Stomach smooth muscle (tissue), 2 donors: ENCODE results near the gene C5AR1.

Experiments used
- H3K27ac ChIP-seq: one replicate; pipeline ENCODE4 v1.7.0; 2013; ENCODE audit warnings: mild to moderate bottlenecking, low read length, inconsistent platforms
- H3K27me3 ChIP-seq, 2 donors: one replicate each; pipeline ENCODE4 v1.7.0; 2013; ENCODE audit warnings: low read length in 2 of 2; ENCODE audit not compliant: insufficient read depth in 2 of 2, control insufficient read depth in 1 of 2
- H3K36me3 ChIP-seq, 2 donors: one replicate each; pipeline ENCODE4 v1.7.0; 2013; ENCODE audit warnings: low read length in 2 of 2; ENCODE audit not compliant: control insufficient read depth in 2 of 2, insufficient read depth in 2 of 2
- H3K4me1 ChIP-seq: one replicate; pipeline ENCODE4 v1.7.0; 2013; ENCODE audit warnings: low read length; ENCODE audit not compliant: control insufficient read depth, insufficient read depth
- H3K4me3 ChIP-seq, 2 donors: one replicate each; pipeline ENCODE4 v1.7.0; 2013; ENCODE audit warnings: low read length in 2 of 2
- H3K9ac ChIP-seq, 2 donors: one replicate each; pipeline ENCODE4 v1.7.0; 2013; ENCODE audit warnings: low read length in 2 of 2, mild to moderate bottlenecking in 1 of 2
- H3K9me3 ChIP-seq, 2 donors: one replicate each; pipeline ENCODE4 v1.7.0; 2013; ENCODE audit warnings: low read length in 2 of 2; ENCODE audit not compliant: control insufficient read depth in 2 of 2
- donor health status: healthy.
- donor health status: Pancreatic carcinoma.

The C5AR1 gene

DNA sequence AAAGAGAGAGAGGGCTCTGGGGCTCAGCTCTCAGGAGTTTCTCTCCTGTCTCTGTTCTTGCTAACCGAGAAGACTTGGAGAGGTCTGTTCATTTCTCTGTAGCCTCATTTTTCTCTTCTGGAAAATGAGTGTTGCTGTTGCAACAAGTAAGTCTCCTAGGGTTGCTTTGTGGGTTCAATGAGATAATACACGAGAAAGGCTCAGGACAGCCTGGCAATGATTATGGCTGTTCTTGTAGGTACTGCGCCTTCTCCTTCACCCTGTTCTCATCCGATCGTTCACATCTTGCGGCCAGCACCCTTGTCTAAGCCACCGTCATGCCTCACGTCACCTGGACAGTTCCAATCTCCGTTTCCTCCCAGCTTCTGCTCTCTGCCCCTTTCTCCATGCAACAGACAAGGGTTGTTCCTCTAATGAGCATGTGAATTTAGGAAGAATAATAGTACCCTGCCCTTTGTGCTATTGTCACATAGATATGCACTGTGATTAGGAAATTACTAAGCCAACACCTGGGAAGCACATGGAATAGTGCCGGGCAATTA, 4.2 kb downstream of the C5AR1 start:
- Histone ChIP-seq H3K4me1 (no peaks in the 10 kb centered on the region), H3K27me3 (peaks cover 0 to 2% of the 10 kb centered on the region in 2 donors), H3K9ac (no peak overlapping the region), H3K9me3 (no peaks in the 10 kb centered on the region), H3K4me3 (no peak overlapping the region), H3K27ac (no peak overlapping the region), H3K36me3 (no peaks in the 10 kb centered on the region)

DNA sequence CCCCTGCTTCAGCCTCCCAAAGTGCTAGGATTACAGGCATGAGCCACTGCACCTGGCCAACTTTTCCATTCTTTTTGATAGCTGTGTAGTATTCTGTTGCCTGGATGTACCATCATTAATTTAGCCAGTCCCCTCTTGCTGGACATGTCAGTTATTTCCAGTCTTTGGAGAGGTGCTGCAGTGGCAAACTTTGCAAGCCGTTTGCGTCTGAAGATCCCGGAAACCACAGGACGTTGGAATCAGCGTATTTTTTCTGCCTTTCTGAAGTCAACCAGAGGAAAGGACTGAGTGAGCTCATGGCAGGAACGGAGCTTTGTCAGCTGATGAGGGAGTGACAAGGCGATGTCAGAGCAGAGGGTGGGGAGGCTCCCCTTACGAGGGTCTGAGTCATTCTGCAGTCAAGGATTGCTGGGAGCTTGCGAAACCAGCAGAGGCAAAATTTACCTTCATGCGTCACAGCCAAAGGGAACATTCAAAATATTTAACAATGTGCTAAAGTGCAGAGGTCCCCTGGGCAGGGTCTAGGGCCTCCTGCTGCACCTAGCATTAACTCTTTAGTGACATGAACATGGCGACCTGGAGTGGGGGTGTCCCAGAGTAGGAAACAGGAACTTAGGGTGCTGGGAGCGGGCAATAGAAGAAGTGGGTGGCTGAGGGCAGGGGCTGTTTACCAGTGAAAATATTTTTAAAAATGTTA, 5.6 kb downstream of the C5AR1 start:
- Histone ChIP-seq H3K9me3 (no peaks in the 10 kb centered on the region), H3K27me3 (peaks cover 0 to 9% of the 10 kb centered on the region in 2 donors), H3K4me1 (no peaks in the 10 kb centered on the region), H3K36me3 (no peaks in the 10 kb centered on the region), H3K27ac (no peak overlapping the region), H3K4me3 (no peak overlapping the region), H3K9ac (no peak overlapping the region)

DNA sequence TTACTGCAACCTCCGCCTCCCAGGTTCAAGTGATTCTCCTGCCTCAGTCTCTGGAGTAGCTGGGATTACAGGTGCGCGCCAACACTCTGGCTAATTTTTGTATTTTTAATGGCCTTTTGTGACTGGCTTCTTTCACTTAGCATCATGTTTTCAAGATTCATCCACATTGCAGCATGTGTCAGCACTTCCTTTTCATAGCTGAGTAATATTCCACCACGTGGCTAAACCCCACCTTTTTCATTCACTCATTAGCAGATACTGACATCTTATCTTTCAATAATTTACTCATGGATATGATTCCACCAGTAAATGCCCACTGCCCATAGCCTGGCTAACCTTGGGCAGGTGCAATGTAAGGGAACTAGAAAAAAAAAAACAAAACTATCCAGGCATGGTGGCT, 6.9 kb downstream of the C5AR1 start:
- Histone ChIP-seq H3K27ac (no peak overlapping the region), H3K27me3 (peaks cover 0 to 13% of the 10 kb centered on the region in 2 donors), H3K4me3 (no peak overlapping the region), H3K4me1 (no peaks in the 10 kb centered on the region), H3K9me3 (no peaks in the 10 kb centered on the region), H3K36me3 (no peaks in the 10 kb centered on the region), H3K9ac (no peak overlapping the region)

DNA sequence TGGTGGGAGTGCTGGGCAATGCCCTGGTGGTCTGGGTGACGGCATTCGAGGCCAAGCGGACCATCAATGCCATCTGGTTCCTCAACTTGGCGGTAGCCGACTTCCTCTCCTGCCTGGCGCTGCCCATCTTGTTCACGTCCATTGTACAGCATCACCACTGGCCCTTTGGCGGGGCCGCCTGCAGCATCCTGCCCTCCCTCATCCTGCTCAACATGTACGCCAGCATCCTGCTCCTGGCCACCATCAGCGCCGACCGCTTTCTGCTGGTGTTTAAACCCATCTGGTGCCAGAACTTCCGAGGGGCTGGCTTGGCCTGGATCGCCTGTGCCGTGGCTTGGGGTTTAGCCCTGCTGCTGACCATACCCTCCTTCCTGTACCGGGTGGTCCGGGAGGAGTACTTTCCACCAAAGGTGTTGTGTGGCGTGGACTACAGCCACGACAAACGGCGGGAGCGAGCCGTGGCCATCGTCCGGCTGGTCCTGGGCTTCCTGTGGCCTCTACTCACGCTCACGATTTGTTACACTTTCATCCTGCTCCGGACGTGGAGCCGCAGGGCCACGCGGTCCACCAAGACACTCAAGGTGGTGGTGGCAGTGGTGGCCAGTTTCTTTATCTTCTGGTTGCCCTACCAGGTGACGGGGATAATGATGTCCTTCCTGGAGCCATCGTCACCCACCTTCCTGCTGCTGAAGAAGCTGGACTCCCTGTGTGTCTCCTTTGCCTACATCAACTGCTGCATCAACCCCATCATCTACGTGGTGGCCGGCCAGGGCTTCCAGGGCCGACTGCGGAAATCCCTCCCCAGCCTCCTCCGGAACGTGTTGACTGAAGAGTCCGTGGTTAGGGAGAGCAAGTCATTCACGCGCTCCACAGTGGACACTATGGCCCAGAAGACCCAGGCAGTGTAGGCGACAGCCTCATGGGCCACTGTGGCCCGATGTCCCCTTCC, 10.5 kb downstream of the C5AR1 start:
- H3K36me3 ChIP-seq, result no peaks in the 10 kb centered on the region
- no peak overlapping the region for H3K9ac ChIP-seq
- peaks cover 0 to 15% of the 10 kb centered on the region in 2 donors for H3K27me3 ChIP-seq
- no peak overlapping the region for H3K27ac ChIP-seq
- no peak overlapping the region for H3K4me3 ChIP-seq
- H3K9me3 ChIP-seq, result no peaks in the 10 kb centered on the region
- no peaks in the 10 kb centered on the region for H3K4me1 ChIP-seq

DNA sequence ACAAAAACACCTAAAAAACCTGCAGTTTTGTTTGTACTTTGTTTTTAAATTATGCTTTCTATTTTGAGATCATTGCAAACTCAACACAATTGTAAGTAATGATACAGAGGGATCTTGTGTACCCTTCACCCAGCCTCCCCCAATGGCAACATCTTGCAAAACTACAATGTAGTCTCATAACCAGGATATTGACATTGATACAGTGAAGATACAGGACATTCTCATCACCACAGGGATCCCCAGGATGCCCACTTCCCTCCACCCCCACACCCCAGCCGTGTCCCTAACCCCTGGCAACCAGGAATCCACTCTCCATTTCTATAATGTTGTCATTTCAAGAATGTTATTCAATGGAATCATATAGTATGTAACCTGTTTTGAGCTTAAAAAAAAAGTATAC, 12.0 kb downstream of the C5AR1 start:
- no peak overlapping the region for H3K9ac ChIP-seq
- peaks cover 0 to 13% of the 10 kb centered on the region in 2 donors for H3K27me3 ChIP-seq
- no peaks in the 10 kb centered on the region for H3K9me3 ChIP-seq
- no peaks in the 10 kb centered on the region for H3K4me1 ChIP-seq
- no peak overlapping the region for H3K27ac ChIP-seq
- no peak overlapping the region for H3K4me3 ChIP-seq
- no peaks in the 10 kb centered on the region for H3K36me3 ChIP-seq

DNA sequence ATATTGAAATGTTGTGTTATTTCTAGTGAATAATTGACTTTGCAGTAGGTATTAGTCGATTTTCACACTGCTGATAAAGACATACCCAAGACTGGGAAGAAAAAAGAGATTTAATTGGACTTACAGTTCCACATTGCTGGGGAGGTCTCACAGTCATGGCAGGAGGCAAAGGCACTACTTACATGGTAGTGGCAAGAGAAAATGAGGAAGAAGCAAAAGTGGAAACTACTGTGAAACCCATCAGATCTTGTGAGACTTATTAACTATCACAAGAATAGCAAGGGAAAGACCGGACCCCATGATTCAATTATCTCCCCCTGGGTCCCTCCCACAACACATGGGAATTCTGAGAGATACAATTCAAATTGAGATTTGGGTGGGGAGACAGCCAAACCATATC, 12.4 kb downstream of the C5AR1 start:
- H3K36me3 ChIP-seq, result no peaks in the 10 kb centered on the region

DNA sequence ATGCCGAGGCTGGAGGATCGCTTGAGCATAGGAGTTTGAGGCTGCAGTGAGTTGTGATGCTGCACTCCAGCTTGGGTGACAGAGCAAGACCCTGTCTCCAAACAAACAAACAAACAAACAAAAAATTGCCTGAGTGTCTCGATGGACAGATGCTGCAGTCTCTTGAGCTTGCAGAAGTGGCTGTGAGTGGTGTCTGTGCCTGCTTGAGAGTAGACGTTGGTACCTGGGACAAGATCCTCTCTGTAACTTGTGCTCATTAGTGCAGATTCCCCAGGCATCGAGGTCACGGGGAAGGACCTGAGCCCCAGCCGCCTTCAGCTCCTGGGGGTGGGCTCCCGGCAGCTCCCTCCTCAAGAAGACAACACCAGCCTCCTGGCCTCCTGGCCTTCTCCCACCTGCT, 13.7 kb downstream of the C5AR1 start:
- no peak overlapping the region for H3K27ac ChIP-seq
- H3K4me3 ChIP-seq, result no peak overlapping the region
- H3K4me1 ChIP-seq, result no peaks in the 10 kb centered on the region
- no peaks in the 10 kb centered on the region for H3K36me3 ChIP-seq
- H3K9me3 ChIP-seq, result no peaks in the 10 kb centered on the region
- H3K9ac ChIP-seq, result no peak overlapping the region
- H3K27me3 ChIP-seq, result peaks cover 0 to 13% of the 10 kb centered on the region in 2 donors

More for the DNA sequence above, 12.4 kb downstream of the C5AR1 start:
- Histone ChIP-seq H3K4me1 (no peaks in the 10 kb centered on the region), H3K4me3 (no peak overlapping the region), H3K9ac (no peak overlapping the region), H3K27ac (no peak overlapping the region), H3K9me3 (no peaks in the 10 kb centered on the region), H3K27me3 (peaks cover 0 to 13% of the 10 kb centered on the region in 2 donors)

DNA sequence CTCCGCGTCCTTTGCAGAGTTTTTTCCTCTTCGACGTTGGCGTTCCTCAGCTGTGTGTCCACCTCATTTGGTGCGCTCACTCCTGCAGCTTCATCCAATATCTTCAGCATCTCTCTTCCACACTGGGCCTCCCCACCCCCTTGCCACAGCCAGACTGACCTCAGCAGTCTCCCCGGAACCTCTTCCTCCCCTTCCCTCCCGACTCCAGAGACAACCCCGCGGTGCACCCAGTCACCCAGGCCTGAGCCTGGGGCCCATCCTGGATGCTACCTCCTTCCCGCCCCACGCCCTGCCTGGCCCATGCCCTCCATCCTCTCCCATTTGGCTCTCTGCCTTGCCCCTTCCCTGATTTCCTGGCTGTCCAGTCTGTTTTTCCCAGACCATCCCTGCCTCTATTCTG, 14.2 kb downstream of the C5AR1 start:
- no peak overlapping the region for H3K4me3 ChIP-seq
- H3K27me3 ChIP-seq, result peaks cover 0 to 13% of the 10 kb centered on the region in 2 donors
- no peaks in the 10 kb centered on the region for H3K4me1 ChIP-seq
- H3K9me3 ChIP-seq, result no peaks in the 10 kb centered on the region
- no peak overlapping the region for H3K27ac ChIP-seq
- no peak overlapping the region for H3K9ac ChIP-seq
- no peaks in the 10 kb centered on the region for H3K36me3 ChIP-seq

DNA sequence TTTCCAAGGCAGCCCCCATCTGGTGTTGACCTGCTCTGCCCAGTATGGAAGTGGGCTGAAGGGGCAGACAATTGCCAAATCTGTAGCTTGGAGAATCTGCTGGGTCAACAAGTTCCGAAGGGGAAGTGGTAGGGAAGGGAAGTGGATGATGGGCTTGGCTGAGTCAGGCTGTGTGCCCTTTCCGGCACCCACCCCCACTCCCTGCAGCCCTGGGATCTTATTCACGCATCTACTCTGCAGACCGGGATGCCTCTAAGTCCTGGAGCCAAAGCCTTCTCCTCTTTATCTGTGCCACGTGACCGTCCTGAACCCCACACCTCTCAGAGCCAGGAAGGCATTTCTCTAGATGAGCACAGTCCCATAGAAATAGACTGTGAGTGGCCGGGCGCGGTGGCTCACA, 14.8 kb downstream of the C5AR1 start:
- Histone ChIP-seq H3K9me3 (no peaks in the 10 kb centered on the region), H3K27ac (no peak overlapping the region), H3K4me1 (no peaks in the 10 kb centered on the region), H3K4me3 (no peak overlapping the region), H3K9ac (no peak overlapping the region), H3K36me3 (no peaks in the 10 kb centered on the region), H3K27me3 (peaks cover 0 to 11% of the 10 kb centered on the region in 2 donors)

DNA sequence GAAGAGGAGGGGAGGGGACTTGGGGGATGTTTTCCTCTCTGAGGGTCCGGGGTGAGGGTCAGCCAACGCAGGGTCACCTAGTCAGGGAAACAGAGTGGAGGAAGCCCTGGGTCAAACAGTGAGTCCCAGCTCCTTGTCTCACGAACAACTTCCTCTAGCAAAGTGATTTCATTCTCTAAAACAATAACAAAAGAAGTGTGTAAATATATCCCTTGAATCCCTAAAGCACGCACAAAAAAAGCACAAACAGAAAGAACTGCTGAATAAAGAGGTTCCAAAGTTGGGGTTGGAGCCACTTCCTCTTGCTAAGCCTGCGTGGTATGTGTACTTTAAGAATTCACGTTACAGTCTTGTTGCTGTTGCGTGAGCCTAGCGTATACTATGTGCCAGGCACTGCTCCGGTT, 20.8 kb downstream of the C5AR1 start:
- H3K27ac ChIP-seq, result no peak overlapping the region
- H3K4me3 ChIP-seq, result no peak overlapping the region
- H3K27me3 ChIP-seq, result peaks cover 3 to 4% of the 10 kb centered on the region in 2 donors
- H3K9me3 ChIP-seq, result no peaks in the 10 kb centered on the region
- H3K9ac ChIP-seq, result no peak overlapping the region
- H3K4me1 ChIP-seq, result no peaks in the 10 kb centered on the region
- no peaks in the 10 kb centered on the region for H3K36me3 ChIP-seq
